ENCODE measurements around the gene CSRP2.

The CSRP2 gene

DNA sequence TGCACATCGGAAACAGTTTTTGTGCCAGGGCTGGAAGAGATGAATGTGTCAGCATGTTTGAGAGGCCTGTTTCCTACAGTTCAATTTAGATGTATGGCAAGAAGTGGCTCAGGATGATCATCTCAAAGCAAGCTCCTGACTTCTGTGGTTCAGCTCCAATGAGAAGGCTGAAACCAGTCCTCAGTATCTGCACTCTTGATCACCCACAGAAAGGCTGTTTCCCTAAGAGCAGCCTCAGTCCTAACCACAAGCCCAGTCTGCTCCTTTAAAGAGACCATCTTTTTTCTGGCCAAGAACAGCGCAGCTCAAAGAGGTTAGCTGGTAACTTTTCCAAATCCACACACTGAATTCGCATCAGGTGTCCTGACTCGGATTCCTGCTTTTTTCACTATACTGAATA, 19.2 kb downstream of the CSRP2 start:
- no peak for DNase-seq

DNA sequence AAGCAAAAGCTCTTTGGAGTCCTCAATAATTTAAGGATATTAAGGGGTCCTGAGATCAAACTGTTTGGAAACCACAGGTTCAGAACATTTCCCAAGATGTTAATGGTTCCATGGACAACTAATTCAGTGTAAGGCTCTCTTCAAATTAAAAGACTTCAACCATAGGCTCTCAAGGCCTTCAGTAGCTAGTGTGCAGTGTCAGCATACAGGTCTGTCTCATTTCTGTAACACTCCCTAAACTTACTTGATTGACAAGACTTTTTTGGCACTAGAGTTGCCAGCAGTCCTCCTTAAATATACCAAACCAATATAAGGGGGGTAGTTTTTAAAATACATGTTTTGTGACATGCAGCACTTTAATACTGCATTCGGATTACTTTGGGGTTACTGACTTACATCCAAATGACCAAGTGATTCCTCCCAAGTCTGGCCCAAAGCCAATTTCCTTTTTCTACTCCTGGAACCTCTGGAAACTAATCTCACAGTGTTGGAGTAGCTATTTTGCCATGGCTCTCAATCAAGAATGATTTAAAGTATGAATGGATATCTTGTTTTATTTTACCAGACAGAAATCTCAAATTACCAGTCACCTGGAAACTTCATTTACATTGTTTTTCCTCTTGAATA, 22.7 kb downstream of the CSRP2 start:
- no peak for DNase-seq

DNA sequence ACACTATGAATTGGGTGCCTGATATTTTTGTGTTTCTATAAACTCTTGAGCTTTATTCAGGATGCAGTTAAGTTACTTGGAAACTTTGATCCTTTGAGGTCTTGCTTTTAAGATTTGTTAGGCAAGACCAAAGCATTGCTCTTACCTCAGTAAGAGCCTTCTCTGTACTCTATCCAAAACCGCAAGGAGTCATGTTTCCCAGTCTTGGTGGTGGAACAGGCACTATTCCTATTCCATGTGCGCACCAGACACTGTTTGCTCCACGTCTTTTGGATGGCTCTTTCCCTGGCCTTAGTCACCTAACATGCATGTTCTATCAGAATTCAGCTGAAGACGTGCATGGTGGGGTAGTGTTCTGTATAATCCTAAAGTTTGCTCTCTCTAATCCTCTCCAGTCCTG, 23.5 kb downstream of the CSRP2 start:
- no peak for DNase-seq

DNA sequence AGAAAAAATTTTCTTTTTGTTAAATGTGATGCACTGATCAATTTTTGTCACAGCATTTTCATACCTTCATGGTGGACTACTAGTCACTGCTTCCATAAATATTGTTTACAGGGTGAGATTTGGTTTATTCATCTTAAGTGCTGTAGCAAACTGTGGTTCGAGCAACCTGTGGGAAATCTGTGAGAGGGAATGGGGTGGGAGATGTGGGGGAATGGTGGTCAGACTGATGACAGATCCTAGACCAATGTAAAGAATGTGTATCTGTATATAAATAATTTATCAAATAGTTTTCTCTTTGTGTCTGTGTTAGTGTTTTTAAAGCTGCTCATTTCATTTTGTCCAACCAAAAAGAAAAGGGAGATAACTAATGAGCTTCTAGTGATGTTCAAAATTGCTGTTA, 26.7 kb downstream of the CSRP2 start:
- no peak for DNase-seq

DNA sequence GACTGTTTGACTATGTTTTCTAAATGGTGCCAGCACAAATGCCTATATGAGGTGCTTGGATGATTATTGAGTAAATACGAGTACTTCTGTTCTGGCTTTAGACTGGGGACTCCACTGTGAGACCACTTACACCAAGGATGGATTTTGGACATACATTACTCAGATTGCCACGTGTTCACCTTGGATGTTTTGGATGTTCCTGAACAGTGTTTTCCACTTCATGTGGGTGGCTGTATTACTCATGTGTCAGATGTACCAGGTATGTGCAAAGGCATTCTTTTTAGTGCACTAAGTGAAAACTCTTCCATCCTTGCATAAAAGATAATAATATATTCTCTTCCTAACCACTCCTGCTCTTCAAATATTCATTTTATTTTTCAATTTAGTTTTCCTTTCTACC, 30.7 kb downstream of the CSRP2 start:
- no peak for DNase-seq

DNA sequence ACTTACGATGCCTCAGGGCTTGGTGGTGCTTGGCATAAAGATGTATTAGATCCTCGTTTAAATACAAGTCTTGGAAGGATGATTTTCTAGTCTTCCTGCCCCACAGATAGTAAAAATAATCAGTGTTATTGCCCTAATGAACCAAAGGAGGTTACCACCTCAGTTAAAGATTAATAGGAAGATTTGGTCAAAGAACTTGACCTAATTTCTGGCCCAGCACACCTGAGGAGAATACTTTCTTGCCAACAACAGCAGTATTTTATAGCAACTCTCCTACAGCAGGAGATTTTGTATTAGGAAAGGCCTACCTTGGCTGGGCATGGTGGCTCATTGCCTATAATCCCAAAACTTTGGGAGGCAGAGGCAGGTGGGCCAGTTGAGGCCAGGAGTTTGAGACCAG, 31.6 kb downstream of the CSRP2 start:
- DNase-seq, result no peak

DNA sequence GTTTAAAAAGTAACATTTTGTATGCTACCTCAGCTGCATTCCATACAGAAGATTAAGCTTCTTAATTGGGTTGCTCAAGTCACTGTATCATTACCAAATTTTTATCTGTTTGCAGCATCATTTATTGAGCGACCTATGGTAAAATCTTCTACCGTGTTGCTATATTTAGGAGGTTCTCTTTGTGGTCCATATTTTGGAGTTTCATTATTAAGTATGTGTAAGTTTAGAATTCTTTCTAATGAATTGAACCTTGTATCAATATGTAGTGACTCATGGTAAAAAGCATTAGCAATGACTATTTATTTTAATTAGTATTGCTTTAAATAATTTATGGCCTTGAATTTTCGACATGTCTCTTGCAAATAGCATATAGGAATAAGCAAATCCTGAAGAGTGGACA, 42.2 kb downstream of the CSRP2 start:
- no peak for DNase-seq

DNA sequence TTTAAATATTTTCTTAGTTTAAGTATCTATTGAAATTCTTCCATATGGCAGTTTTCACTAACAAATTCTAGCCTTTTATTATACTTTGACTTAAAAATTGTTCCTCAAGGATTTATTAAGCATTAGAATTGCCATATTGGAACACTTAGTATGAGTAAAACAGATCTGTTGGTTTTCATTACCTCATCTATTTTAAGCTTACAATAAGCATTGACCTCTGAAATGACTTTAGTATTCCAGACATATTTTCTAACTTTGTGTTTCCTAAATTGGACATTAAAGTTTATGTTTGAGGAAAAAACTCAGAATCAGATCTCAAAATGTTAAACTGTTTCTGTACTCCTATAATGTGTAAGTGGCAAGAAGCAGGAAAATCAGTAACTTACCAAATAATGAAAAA, 48.4 kb downstream of the CSRP2 start:
- DNase-seq, result no peak

DNA sequence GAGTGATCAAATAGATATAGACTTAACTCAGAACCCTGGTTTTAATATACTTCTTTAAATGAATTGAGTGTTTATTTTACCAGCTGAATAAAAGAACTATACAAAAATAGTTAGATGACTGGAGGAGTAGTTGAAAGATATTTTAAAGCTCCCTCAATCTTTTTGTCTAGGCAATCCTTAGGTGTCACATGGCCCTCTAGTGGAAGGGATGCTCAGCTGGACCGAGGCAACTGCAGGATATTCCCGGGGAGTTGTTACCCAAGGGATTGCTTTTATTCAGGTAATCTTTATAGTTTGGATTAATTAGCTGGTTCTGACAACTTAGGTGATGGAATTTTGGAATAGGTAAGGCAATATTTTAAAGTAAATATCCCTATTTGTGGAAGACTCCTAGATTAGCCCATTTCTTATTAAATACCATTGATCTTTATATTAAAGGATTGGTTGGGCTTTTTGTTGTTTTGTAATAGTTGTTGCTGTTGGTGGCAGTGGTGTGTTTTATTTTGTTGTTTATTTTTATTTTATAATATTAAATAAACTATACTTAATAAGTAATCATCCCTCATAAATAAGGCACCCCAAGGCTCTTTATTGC, 57.8 kb downstream of the CSRP2 start:
- DNase-seq, result no peak

DNA sequence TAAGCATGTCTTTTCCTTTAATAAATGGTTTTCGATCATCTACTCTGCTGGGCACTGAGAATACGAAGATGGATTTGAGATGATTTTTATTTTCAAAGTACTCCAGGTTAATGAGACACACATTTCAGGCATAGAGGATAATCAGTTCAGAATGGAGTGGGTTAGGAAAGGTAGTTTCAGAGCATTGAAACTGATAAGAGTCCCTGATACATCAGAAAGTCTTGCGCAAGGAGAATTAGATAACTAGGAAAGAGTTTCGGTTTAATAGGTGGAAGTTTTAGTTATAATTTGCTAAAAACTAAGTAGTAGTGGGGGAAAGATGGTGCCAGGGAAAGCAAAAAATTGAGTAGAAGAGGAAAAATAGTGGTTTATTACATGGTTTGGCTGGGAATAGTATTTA, 64.8 kb downstream of the CSRP2 start:
- no peak for DNase-seq

DNA sequence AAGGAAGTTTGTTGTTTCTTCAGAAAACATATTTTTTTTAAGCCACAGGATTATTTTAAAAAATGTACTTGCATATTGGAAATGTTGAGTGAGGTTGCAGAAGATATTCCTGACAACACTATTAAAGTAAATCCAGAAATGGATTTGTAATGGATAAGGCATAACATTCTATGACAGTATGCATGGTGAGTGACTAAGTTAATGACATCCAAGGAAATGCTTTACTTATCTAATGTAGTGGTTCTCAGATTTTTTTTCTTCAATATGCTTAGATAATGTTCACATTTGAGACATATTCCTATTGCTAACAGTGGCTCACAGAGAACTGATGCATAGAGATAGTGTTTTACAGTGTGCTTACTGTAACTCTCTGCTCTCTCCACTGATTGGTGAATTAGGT, 65.6 kb downstream of the CSRP2 start:
- DNase-seq, result no peak

DNA sequence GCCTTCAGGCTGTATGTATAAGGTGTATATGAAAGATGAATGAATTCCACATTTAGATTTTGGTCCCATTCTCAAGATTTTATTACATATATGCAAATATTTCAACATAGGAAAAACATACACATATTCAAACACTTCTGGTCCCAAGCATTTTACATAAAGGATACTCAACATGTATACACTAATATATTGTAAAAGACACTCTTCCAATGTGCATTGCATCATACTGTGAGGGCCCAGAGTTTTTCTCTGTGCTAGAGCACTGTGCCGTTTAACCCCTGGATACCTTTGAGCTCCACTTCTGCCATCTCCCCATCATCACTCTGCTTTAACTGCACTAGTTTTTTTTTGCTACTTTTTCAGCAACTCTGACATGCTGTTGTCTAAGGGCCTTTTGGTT, 66.8 kb downstream of the CSRP2 start:
- DNase-seq, result no peak

DNA sequence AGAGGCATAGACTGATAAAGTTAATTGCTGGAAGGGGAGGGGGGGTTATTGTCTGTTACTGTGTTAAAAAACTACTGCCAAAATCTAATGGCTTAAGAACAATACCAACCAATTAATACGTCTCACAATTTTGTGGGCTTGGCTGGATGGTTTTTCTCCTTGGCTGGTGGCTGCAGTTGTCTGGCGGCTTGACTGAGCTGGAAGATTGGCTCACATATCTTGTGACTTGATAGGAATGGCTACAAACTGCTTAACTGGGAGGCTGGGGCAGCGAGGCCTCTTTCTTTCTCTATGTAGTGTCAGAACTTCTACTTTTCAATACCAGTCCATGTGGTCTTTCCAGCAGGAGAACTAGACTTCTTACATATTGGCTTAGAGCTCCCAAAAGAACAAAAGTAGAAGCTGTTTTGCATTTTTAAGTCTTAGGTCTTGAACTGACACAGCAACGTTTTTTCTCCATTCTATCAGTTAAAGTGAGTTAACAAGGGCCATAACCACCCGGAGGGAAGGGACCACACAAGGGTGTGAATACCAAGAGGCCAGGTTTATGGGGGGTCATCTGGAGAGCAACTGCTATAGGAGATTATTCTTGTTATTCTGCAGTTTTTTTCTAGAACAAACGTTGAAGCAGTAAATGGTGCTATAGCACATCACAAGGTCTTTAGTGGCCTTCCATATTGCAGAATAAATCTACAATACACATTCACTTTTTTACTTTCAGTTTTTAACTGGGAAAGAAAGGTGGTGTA, 68.0 kb downstream of the CSRP2 start:
- no peak for DNase-seq
